Smooth muscle cell of the brain vasculature (primary cell): ENCODE measurements around the gene CNOT3.

ENCODE experiments used
- DNase-seq: peaks from one replicate; pipeline ENCODE4 v3.0.0-alpha.2; 2012; ENCODE audit warnings: low read depth, low spot score

Gene CNOT3

GRCh38 chr19:54121259-54121658 lies 16.3 kb upstream of the CNOT3 start:
- DNase-seq = no peak

DNA sequence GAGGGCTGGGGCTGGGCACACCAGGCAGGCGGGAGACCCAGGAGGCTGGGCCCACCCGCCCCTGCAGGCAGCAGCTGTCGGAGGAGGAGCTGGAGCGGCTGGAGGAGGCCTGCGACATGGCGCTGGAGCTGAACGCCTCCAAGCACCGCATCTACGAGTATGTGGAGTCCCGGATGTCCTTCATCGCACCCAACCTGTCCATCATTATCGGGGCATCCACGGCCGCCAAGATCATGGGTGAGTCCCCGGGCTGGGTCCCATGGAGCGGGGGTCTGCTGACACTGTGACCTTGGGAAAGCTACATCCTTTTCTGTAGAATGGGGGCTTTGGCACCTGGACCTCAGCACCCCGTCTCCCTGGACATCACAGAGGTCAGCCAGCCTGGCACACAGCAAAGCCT lies 13.9 kb upstream of the CNOT3 start:
- DNase-seq = no peak

- no peak for DNase-seq
Observed at GRCh38 chr19:54124393-54124792, 13.2 kb upstream of the CNOT3 start.

DNA sequence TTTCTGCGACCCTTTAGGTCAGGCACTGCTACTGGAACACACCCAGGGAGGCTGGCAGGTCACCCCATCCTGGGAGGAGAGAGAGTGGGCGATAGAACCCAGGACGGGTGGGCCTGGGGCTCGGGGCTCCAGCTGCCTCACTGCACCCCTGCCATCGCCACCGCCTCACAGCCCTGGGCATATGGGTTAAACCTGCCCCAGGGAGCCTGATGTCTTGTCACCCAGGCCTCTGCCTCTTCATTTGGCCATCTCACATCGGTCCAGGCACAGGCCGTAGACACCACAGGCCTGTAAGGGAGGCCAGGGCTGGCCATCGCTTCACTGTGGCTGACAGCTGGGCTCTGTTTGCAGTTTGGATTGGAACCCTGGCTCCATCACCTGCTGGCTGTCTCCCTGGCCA lies 11.8 kb upstream of the CNOT3 start:
- no peak for DNase-seq

DNA sequence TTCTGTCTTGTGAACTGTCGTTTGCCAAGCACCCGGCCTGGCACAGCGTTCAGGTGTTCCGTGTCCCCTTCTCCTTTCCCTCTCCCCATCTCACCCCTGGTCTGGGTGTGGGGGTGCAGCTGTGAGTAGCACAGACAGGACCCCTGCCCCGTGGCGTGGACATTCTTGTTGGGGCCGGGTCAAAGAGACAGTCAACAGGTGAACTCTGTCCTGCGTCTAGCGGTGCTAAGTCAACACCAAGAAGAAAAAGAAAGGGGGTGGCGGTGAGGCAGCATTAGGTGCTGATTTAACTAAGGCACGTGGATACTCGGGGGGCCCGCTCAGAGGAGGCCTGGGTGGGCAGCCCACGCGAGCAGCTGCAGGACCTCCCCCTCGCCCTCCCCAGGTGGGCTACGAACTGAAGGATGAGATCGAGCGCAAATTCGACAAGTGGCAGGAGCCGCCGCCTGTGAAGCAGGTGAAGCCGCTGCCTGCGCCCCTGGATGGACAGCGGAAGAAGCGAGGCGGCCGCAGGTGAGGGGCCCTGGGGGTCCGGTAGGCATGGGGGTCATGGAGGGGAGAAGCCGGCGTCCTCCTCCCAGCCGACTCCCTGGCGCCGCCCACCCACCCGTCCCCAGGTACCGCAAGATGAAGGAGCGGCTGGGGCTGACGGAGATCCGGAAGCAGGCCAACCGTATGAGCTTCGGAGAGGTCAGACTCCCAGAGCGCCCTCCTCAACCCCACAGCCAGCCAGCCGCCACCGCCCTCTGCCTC lies 9.7 kb upstream of the CNOT3 start:
- DNase-seq = no peak

- DNase-seq = no peak
Observed at GRCh38 chr19:54128441-54128725, 9.2 kb upstream of the CNOT3 start.

GRCh38 chr19:54128796-54129616 lies 8.6 kb upstream of the CNOT3 start:
- DNase-seq = no peak

DNA sequence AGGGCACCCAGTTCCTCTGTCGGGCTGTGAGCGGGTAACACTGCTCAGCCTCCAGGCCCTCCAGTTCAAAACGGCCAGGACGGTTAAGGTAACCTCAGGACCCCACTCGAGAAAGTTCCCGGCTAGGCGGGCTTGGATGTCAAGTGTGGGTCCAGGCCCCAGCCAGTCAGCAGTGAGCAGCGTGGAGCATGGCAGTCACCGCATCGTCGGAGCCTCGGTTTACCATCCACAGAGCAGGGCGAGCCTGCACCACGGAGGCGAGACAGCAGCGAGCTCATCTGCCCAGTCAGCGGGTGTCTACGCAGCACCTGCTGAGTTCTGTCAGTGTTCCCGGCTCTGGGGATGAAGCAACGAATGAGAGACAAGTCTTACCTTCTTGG lies 8.0 kb upstream of the CNOT3 start:
- DNase-seq = no peak

DNA sequence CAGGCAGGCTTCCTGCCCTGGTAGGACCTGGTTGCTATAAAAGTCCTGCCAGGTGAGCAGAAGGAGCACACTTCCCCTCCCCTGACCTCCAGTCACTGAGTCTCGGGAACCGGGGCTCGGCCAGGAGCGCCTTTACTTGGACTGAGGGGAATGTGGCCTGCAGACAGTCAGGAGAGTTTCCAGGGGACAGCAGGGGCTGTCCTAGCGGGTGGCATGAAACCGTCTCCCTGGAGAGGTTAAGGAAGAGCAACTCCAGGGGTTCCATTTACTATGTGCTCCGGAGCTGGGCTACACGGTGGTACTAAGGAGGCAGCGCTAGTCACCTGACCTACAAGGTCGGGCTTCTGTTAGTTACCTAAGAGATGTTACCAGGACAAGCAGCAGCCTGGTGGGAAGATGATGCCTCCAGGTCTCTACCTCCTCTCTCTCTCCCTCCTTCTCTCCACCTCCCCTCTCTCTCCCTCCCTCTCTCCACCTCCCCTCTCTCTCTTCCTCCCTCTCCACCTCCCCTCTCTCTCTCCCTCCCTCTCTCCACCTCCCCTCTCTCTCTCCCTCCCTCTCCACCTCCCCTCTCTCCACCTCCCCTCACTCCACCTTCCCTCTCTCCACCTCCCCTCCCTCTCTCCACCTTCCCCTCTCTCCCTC lies 4.1 kb upstream of the CNOT3 start:
- no peak for DNase-seq

- DNase-seq = no peak
Observed at GRCh38 chr19:54133957-54134590, 3.5 kb upstream of the CNOT3 start.

GRCh38 chr19:54136086-54136863 lies 1.3 kb upstream of the CNOT3 start:
- no peak for DNase-seq

DNA sequence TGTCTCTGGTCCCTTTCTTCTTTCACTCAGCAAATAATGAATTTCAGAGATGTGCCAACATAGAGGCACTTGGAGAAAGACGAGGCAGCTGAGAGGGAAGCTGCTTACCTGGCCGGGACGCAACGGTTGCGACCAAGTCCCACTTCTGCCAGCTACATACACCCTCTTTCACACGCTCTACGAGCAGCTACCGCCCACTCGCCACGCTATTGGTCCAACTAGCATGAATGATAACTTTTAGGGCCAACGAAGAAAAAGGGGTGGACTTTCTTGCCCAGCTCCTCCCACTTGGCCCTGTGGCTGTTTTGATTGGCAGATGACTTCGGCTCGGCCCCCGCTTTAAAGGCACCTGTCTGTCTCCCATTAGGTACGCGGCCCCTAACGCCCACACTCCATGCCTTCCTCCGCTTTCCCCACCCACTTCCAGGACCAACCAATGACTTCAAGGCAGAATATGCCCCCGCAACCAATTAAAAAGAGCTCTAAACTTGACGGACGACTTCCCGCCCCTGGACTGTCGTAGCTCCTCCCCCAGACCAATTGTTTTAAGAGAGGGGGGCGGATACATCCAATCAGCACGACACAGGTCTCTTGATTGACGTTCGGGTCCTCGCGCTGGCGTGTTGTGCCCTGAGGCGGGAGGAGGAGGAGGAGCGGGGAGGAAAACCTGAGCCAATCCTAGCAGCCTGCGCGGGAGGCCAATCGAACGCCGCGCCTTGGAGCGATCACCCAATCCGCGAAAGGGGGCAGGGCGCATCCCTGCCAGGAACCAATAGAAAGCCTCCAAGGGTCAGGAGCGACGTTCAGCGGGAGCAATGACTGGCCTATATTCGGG lies 481 bp upstream of the CNOT3 start:
- peak; percentile 100 for DNase-seq

DNA sequence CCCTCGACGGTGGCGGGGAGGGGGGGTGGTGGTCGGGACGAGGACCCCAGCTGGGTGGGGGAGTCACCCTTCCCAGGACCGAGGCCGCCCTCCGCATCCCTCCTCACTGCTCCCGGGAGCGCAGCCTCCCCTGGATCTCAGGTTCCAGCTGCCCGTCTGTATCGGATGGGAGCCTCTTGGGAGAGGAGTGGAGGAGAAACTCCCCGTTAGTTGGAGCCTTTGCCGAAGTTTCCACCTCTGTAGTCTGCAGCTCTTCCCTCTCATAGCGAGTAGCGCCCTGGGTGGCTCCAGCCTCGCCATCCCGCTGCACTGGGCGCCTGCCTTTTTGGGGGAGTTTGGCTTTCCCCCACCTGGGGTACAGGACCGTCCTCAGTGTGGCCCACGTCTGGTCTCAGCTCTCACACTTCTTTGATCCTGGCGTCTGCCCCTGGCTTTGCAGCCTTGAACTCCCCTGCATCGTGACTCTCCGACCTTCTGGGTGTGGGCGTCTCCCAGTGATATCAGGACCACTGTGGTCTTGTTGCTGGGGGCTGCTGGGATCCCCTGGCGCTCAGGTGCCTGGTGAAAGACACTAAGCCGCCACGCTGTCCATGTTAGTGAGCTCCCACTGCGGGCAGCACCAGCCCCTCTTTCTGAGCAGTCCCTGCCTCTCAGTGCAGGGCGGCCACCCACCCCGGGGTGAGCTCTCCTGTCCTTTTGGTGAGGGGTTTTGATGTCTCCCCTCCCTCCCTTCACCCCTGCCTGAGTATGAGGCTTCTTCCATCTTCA lies 1.1 kb downstream of the CNOT3 start:
- DNase-seq = no peak

- no peak for DNase-seq
Observed at GRCh38 chr19:54141356-54141755, 3.8 kb downstream of the CNOT3 start.

DNA sequence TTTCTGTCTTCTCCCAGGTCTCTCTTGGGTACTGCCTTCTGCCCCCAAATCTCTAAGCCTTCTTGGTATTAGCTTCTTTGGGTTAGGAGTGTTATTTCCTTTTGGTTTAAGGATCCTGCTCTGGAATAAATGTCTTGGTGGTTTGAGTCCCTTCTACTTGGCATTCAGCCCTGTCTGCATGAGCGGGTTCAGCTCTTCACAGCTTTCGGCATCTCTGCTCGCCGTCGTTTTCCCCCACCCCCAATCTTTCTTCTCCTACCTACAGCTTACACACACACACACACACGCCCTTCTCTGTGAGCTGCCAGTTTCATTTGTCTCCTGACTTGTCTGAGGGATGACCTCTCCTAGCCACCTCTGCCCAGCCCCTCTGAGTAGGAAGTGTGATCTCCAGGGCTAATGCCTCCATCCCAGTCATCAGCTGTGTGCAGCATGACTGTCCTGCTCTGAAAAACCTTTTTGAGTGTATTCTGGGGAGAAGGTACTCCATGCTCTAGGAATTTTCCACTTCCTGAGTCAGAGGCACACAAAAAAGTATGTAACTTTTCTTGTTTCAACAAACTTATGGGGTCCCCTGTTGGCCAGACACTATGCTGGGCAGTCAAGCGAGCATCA lies 4.7 kb downstream of the CNOT3 start:
- no peak for DNase-seq

DNA sequence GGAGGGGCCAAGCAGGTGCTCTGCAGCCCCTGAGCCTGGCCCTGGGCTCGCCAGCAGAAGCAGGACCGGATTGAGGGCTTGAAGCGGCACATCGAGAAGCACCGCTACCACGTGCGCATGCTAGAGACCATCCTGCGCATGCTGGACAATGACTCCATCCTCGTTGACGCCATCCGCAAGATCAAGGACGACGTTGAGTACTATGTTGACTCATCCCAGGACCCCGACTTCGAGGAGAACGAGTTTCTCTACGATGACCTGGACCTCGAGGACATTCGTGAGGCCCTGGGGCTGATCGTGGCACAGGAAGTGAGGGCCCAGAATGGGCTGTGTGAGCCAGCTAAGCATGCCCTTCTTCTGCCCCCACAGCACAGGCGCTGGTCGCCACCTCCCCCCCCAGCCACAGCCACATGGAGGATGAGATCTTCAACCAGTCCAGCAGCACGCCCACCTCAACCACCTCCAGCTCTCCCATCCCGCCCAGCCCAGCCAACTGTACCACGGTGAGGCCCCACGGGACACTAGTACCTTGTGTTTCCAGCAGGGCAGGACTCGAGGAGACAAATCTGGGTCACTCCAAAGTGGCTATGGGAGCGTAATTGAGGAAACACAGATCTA lies 8.1 kb downstream of the CNOT3 start:
- no peak for DNase-seq

DNA sequence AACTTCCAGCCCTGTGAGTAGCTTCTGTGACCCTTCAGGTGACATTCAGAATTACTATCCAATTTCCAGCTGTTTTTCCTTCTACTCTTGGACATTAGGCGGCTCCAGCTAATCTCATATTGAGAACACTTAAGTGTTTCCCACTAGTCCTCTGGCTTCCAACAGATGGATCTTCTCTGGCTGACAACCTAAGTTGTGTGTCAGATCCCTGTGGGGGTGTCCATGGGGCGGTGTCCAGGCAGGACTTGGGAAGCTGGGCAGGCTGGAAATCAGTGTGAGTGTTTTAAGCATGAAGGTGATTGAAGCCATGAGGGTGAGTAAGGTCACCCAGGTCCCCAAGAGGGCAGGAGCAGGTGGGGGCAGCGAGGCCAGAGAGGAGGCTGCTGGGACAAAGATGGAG lies 10.1 kb downstream of the CNOT3 start:
- DNase-seq = no peak

- no peak for DNase-seq
Observed at GRCh38 chr19:54148158-54148557, 10.6 kb downstream of the CNOT3 start.
